Caco-2 (cell line): ENCODE results near the gene COX6A2. TPM values are rescaled to one million over a fixed set of nuclear protein-coding genes. Genes with fewer than 3 reads are reported as not detected.

ENCODE experiments used
- BruUV-seq: library from RNA; stranded (reverse); fragments of 400-500 nt; replicated peaks from 2 replicates; lab custom pipeline; 2021; lab: Mats Ljungman, UMichigan
- CTCF ChIA-PET: fragments of 300-600 bp; sonication (Branson Sonifier 250); formaldehyde crosslinking; loops from one replicate; lab custom pipeline; 2022; ENCODE audit warnings: antibody characterized with exemption; lab: Charles Lee
- POLR2A ChIA-PET: fragments of 300-600 bp; sonication (Branson Sonifier 250); formaldehyde crosslinking; loops from one replicate; lab custom pipeline; 2022; ENCODE audit warnings: antibody characterized with exemption; lab: Charles Lee
- DNase-seq, 2 experiments: peaks; one replicate each; pipeline versions ENCODE4 v3.0.0 to v3.0.0-alpha.2; 2020 to 2022
- H3K27me3 ChIP-seq: replicated peaks from 2 replicates; pipeline ENCODE4 v1.6.0; 2011; ENCODE audit warnings: low read length; ENCODE audit not compliant: control insufficient read depth, insufficient read depth
- H3K36me3 ChIP-seq: 2 replicates; pipeline ENCODE4 v1.5.1; 2011; ENCODE audit warnings: low read length; ENCODE audit not compliant: control insufficient read depth, insufficient read depth
- H3K4me1 ChIP-seq: fragments of 250-450 bp; sonication (Bioruptor Pico); 2 replicates; pipeline ENCODE4 v1.5.1; 2020; ENCODE audit warnings: mild to moderate bottlenecking
- H3K4me3 ChIP-seq: 2 replicates; pipeline ENCODE4 v1.5.1; 2011; ENCODE audit warnings: low read depth, mild to moderate bottlenecking, control low read depth, low read length
- H3K9me3 ChIP-seq: fragments of 250-450 bp; sonication (Bioruptor Pico); 2 replicates; pipeline ENCODE4 v1.5.1; 2020; ENCODE audit warnings: mild to moderate bottlenecking, moderate library complexity
- H3K27ac Mint-ChIP-seq: one replicate; pipeline ENCODE4 v1.8.0; 2022; ENCODE audit warnings: mixed read lengths; ENCODE audit not compliant: unreplicated experiment
- H3K27me3 Mint-ChIP-seq: one replicate; pipeline ENCODE4 v1.8.0; 2022; ENCODE audit warnings: mixed read lengths; ENCODE audit not compliant: insufficient read depth, unreplicated experiment
- H3K36me3 Mint-ChIP-seq: one replicate; pipeline ENCODE4 v1.8.0; 2022; ENCODE audit warnings: mild to moderate bottlenecking, mixed read lengths; ENCODE audit not compliant: insufficient read depth, unreplicated experiment
- H3K4me1 Mint-ChIP-seq: one replicate; pipeline ENCODE4 v1.8.0; 2022; ENCODE audit warnings: low read depth, mixed read lengths; ENCODE audit not compliant: unreplicated experiment
- H3K4me3 Mint-ChIP-seq: one replicate; pipeline ENCODE4 v1.8.0; 2022; ENCODE audit warnings: mild to moderate bottlenecking, moderate library complexity, mixed read lengths; ENCODE audit not compliant: unreplicated experiment
- H3K9me3 Mint-ChIP-seq: one replicate; pipeline ENCODE4 v1.8.0; 2022; ENCODE audit warnings: mixed read lengths; ENCODE audit not compliant: unreplicated experiment
- CTCF ChIP-seq, 2 experiments: fragments of 200-600 bp in 1 of 2; IDR thresholded peaks; 1 replicate in 1 of 2; 2 replicates in 1 of 2; pipeline versions ENCODE4 v1.5.1 to v1.8.0; 2011 to 2022; ENCODE audit warnings: antibody characterized with exemption in 1 of 2, control low read depth in 1 of 2, inconsistent platforms in 1 of 2, low read depth in 1 of 2, low read length in 1 of 2, mild to moderate bottlenecking in 1 of 2, moderate library complexity in 1 of 2; ENCODE audit not compliant: insufficient read depth in 1 of 2, severe bottlenecking in 1 of 2, unreplicated experiment in 1 of 2
- intact Hi-C: fragments of 100-400 bp; cut with micrococcal nuclease; formaldehyde crosslinking; loops from one replicate; pipeline ENCODE4 v1.10.0; 2022; ENCODE audit not compliant: unreplicated experiment
- total RNA-seq: library from RNA; stranded (reverse); gene quantifications from 2 replicates; pipeline ENCODE4 v1.2.3, GENCODE V29; 2022

Gene COX6A2
- total RNA-seq, 1 experiment from 2014 or later, result not detected

- CTCF ChIA-PET, result no interaction called here
- Histone ChIP-seq H3K4me1 (no peaks in the 10 kb centered on the region; the same call in 1 of the 2 replicates), H3K9me3 (no peaks in the 10 kb centered on the region), H3K27me3 (no peaks in the 10 kb centered on the region), H3K36me3 (no peaks in the 10 kb centered on the region), H3K4me3 (no peak overlapping the region)
- Mint-ChIP-seq H3K27ac (no peak overlapping the region), H3K36me3 (no peaks in the 10 kb centered on the region), H3K9me3 (no peaks in the 10 kb centered on the region), H3K4me3 (no peak overlapping the region), H3K27me3 (peaks cover 5% of the 10 kb centered on the region), H3K4me1 (no peaks in the 10 kb centered on the region)
- TF ChIP-seq CTCF (IDR thresholded peaks at IDR 0.05; ENCODE audit: insufficient read depth in 1 of 2, low read depth in 1 of 2, low read length in 1 of 2, severe bottlenecking in 1 of 2, unreplicated experiment in 1 of 2), result no peak
- intact Hi-C loops, result no loop called here
- POLR2A ChIA-PET, result no interaction called here
- no peak for DNase-seq
- no TSS peak for BruUV-seq
Observed at GRCh38 chr16:31380201-31380600, 48.0 kb downstream of the COX6A2 start.

Other genes with a start within 250 kb of the COX6A2 start
- gene FUS, start 248.2 kb downstream of the COX6A2 start, total RNA-seq, result 489 and 490 TPM in 2 replicates
- gene PYCARD, start 225.6 kb downstream of the COX6A2 start, total RNA-seq, result 0.49 and 0.84 TPM in 2 replicates
- gene TRIM72, start 214.2 kb downstream of the COX6A2 start, total RNA-seq, result 0.07 TPM in 2 replicates
- not detected in 2 replicates for gene PYDC1, start 211.2 kb downstream of the COX6A2 start, total RNA-seq
- 0.19 TPM in 1 of 2 replicates, not detected in the other for gene ITGAM, start 168.4 kb downstream of the COX6A2 start, total RNA-seq
- gene ITGAX, start 73.2 kb downstream of the COX6A2 start, total RNA-seq, result not detected in 2 replicates
- gene ITGAD, start 35.0 kb downstream of the COX6A2 start, total RNA-seq, result not detected in 2 replicates
- 0.09 and 0.30 TPM in 2 replicates for gene ZNF843, start 14.4 kb upstream of the COX6A2 start, total RNA-seq
- 9.7 and 10.2 TPM in 2 replicates for gene ARMC5, start 31.1 kb upstream of the COX6A2 start, total RNA-seq
- 9.3 and 10.0 TPM in 2 replicates for gene TGFB1I1, start 43.8 kb upstream of the COX6A2 start, total RNA-seq
- 2.8 and 3.0 TPM in 2 replicates for gene SLC5A2, start 54.8 kb upstream of the COX6A2 start, total RNA-seq
- gene RUSF1, start 80.0 kb upstream of the COX6A2 start, total RNA-seq, result 23.5 and 30.5 TPM in 2 replicates
- gene AHSP, start 99.5 kb upstream of the COX6A2 start, total RNA-seq, result not detected in 2 replicates